HepG2 (cell line): Measurements from ENCODE around the gene PTPRN. TPM values are rescaled to one million over a fixed set of nuclear protein-coding genes. Genes with fewer than 3 reads are reported as not detected.
A peak's percentile ranks its signal among the peaks of the same experiment; 100 is the strongest.

ENCODE experiments used
- CREM ChIP-seq, 2 experiments: sonication (generic) in 1 of 2; formaldehyde crosslinking in 1 of 2; IDR thresholded peaks; 2 replicates each; pipeline versions ENCODE4 v1.4.0 to v1.6.1; 2016 to 2020; ENCODE audit warnings: antibody characterized with exemption in 1 of 2, mild to moderate bottlenecking in 1 of 2, missing genetic modification reagents in 1 of 2
- HIVEP1 ChIP-seq: sonication (generic); formaldehyde crosslinking; IDR thresholded peaks from 2 replicates; pipeline ENCODE4 v1.4.0; 2020; ENCODE audit warnings: mild to moderate bottlenecking, missing genetic modification reagents
- HOXA7 ChIP-seq: sonication (generic); formaldehyde crosslinking; IDR thresholded peaks from 2 replicates; pipeline ENCODE4 v1.8.1; 2022; ENCODE audit warnings: mild to moderate bottlenecking, missing genetic modification reagents, moderate library complexity
- KDM6A ChIP-seq: IDR thresholded peaks from 2 replicates; pipeline ENCODE4 v1.6.1; 2016; ENCODE audit warnings: low read depth
- RXRA ChIP-seq: sonication (generic); formaldehyde crosslinking; IDR thresholded peaks from 2 replicates; pipeline ENCODE4 v1.5.1; 2020; ENCODE audit warnings: missing genetic modification reagents
- RXRB ChIP-seq: IDR thresholded peaks from 2 replicates; pipeline ENCODE4 v1.6.1; 2016; ENCODE audit warnings: borderline replicate concordance, missing genetic modification reagents, missing compliant biosample characterization
- SOX13 ChIP-seq, 3 experiments: fragments of 450-650 bp in 1 of 3; sonication (generic) in 1 of 3; formaldehyde crosslinking in 1 of 3; IDR thresholded peaks in 2 of 3; conservative IDR thresholded peaks in 1 of 3; 2 replicates each; pipeline versions ENCODE4 v1.5.0 to v1.6.1; 2016 to 2020; ENCODE audit warnings: antibody characterized with exemption in 1 of 3, mild to moderate bottlenecking in 1 of 3, missing compliant biosample characterization in 1 of 3, missing genetic modification reagents in 1 of 3, moderate library complexity in 1 of 3
- TMF1 ChIP-seq: sonication (generic); formaldehyde crosslinking; IDR thresholded peaks from 2 replicates; pipeline ENCODE4 v1.8.1; 2022; ENCODE audit warnings: low read depth, missing genetic modification reagents
- ZNF101 ChIP-seq: sonication (generic); formaldehyde crosslinking; IDR thresholded peaks from 2 replicates; pipeline ENCODE4 v1.4.0; 2020; ENCODE audit warnings: mild to moderate bottlenecking, low read depth, missing genetic modification reagents, borderline replicate concordance
- ZNF225 ChIP-seq: sonication (generic); formaldehyde crosslinking; IDR thresholded peaks from 2 replicates; pipeline ENCODE4 v1.4.0; 2020; ENCODE audit warnings: mild to moderate bottlenecking, missing genetic modification reagents
- ZNF24 ChIP-seq: fragments of 450-650 bp; IDR thresholded peaks from 2 replicates; pipeline ENCODE4 v1.6.1; 2017; ENCODE audit warnings: antibody characterized with exemption, mild to moderate bottlenecking
- ZNF253 ChIP-seq: sonication (generic); formaldehyde crosslinking; IDR thresholded peaks from 2 replicates; pipeline ENCODE4 v1.8.0; 2022; ENCODE audit warnings: mild to moderate bottlenecking, missing genetic modification reagents, borderline replicate concordance
- ZNF337 ChIP-seq: sonication (generic); formaldehyde crosslinking; IDR thresholded peaks from 2 replicates; pipeline ENCODE4 v1.5.1; 2020; ENCODE audit warnings: missing genetic modification reagents, low read depth, mild to moderate bottlenecking, borderline replicate concordance
- ZNF557 ChIP-seq: sonication (generic); formaldehyde crosslinking; IDR thresholded peaks from 2 replicates; pipeline ENCODE4 v1.4.0; 2020; ENCODE audit warnings: missing genetic modification reagents
- ZNF577 ChIP-seq: sonication (generic); formaldehyde crosslinking; IDR thresholded peaks from 2 replicates; pipeline ENCODE4 v1.4.0; 2020; ENCODE audit warnings: mild to moderate bottlenecking, low read depth, missing genetic modification reagents, borderline replicate concordance
- ZNF598 ChIP-seq: sonication (generic); formaldehyde crosslinking; IDR thresholded peaks from 2 replicates; pipeline ENCODE4 v1.5.1; 2020; ENCODE audit warnings: mild to moderate bottlenecking, missing genetic modification reagents, borderline replicate concordance
- ZNF616 ChIP-seq: sonication (generic); formaldehyde crosslinking; IDR thresholded peaks from 2 replicates; pipeline ENCODE4 v1.5.0; 2020; ENCODE audit warnings: low read depth, mild to moderate bottlenecking, missing genetic modification reagents
- ZNF746 ChIP-seq: sonication (generic); formaldehyde crosslinking; IDR thresholded peaks from 2 replicates; pipeline ENCODE4 v1.8.0; 2022; ENCODE audit warnings: mild to moderate bottlenecking, missing genetic modification reagents
- ZNF816 ChIP-seq: sonication (generic); formaldehyde crosslinking; IDR thresholded peaks from 2 replicates; pipeline ENCODE4 v1.8.0; 2022; ENCODE audit warnings: missing genetic modification reagents, mild to moderate bottlenecking, borderline replicate concordance
- ZNF883 ChIP-seq: sonication (generic); formaldehyde crosslinking; IDR thresholded peaks from 2 replicates; pipeline ENCODE4 v1.5.1; 2020; ENCODE audit warnings: mild to moderate bottlenecking, missing genetic modification reagents; ENCODE audit errors: not compliant biosample characterization
- ZSCAN31 ChIP-seq: sonication (generic); formaldehyde crosslinking; IDR thresholded peaks from 2 replicates; pipeline ENCODE4 v1.5.0; 2020; ENCODE audit warnings: low read depth, mild to moderate bottlenecking, missing genetic modification reagents
- polyA plus RNA-seq, 8 experiments: library from polyadenylated mRNA; depleted of rRNA in 3 of 8; stranded (reverse) in 7 of 8; unstranded in 1 of 8; fragments of >200 nt; fragmentation: Illumina TruSeq in 4 of 8; extraction: Trizol in 4 of 8; gene quantifications; 2 replicates each; pipeline versions ENCODE4 v1.2.1 to v1.2.3, GENCODE V29; 2011 to 2016; ENCODE audit warnings: low read depth in 4 of 8, missing spikeins in 1 of 8, mixed read lengths in 1 of 8; ENCODE audit not compliant: insufficient read depth in 1 of 8
- total RNA-seq, 5 experiments: library from RNA; depleted of rRNA; stranded (reverse); fragments of >200 nt; fragmentation: Illumina TruSeq; extraction: Trizol; gene quantifications; 2 replicates each; pipeline ENCODE4 v1.2.3, GENCODE V29; 2016; ENCODE audit warnings: low read depth in 1 of 5
- TF ChIP-seq, protein P1 (sequence below): sonication (generic); formaldehyde crosslinking; IDR thresholded peaks from 2 replicates; pipeline ENCODE4 v1.9.0; 2021; ENCODE audit warnings: missing genetic modification reagents, mild to moderate bottlenecking, borderline replicate concordance
- TF ChIP-seq, protein P2 (sequence below): sonication (generic); formaldehyde crosslinking; IDR thresholded peaks from 2 replicates; pipeline ENCODE4 v1.4.0; 2020; ENCODE audit warnings: missing genetic modification reagents
- TF ChIP-seq, protein P3 (sequence below): sonication (generic); formaldehyde crosslinking; IDR thresholded peaks from 2 replicates; pipeline ENCODE4 v1.8.1; 2023; ENCODE audit warnings: mild to moderate bottlenecking, missing genetic modification reagents

The PTPRN gene
- total and polyA plus RNA-seq, 2 of the 13 experiments (the other 11 are each of a cell fraction or from before 2014, with no cell fraction given): 0.26 TPM; not detected in 1

DNA sequence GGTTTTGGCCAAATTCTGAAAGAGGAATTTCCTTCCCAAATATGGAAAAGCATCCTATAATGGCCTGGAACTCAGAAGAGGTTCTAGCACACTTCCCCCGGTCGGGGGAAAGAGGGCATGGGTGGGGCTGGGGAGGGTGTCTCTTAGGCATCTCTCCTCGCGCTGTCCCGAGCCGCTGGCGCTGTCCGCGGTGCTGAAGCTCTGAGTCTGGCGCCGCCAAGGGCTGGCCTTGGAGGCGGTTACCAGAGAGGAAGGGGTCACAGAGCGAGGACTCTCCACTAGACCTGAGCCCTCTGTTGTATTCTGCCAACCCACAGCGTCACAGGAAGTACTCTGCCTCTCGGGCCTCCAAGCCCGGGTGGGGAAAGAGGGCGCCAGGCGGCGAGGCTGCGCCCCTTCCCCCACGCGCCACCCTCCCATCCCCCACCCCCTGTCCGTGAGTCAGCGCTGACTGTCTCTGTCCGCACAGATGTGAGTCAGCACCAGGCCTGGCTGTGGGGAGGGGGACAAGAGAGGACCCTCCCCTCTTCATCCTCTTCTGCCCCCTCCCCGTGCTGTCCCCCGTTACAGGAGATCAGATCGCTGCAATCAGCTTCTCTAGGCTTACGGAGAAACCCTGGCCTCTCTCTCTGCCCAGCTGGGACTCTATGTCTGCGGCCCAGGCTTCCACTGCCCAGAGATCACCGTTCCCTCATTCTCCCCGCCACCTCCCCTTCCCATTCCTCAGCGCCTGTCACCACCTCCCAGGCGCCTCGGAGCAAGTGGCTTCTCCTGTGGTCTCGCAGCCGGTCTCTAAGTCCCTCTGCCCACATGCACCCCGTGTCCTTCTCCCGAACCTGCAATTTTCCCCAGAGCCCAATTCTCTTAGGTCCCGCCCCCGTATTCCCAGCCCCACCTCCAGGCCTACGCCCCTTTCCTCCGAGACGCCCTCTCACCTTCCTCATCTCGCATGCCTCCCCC is 779 bp downstream of the PTPRN start (continued):
- peak; percentile 43; the same call in 1 of the 2 replicates for TF ChIP-seq ZNF746
- no peak for TF ChIP-seq ZNF337 (CRISPR knock-in tag)
- TF ChIP-seq ZNF253 (CRISPR knock-in tag): peak; percentile 87; the same call in 1 of the 2 replicates
- peak; percentile 81 for TF ChIP-seq ZNF883 (CRISPR knock-in tag)
- TF ChIP-seq ZNF816 (CRISPR knock-in tag): peak; percentile 64; the same call in 1 of the 2 replicates
- TF ChIP-seq SOX13 (IDR thresholded peaks at IDR 0.05): no peak
- TF ChIP-seq SOX13 (CRISPR knock-in tag; conservative IDR thresholded peaks at IDR 0.05 in 1 of 2, IDR thresholded peaks at IDR 0.05 in 1 of 2): peak in 1 of 2 experiments; percentile 73; a peak in 2 of 4 replicates
- no peak for TF ChIP-seq CREM (IDR thresholded peaks at IDR 0.05)
- no peak for TF ChIP-seq CREM (CRISPR knock-in tag; IDR thresholded peaks at IDR 0.05)
- 0 out of 2 replicates have a peak, but pooled peaks have one; percentile 94 for TF ChIP-seq ZNF577 (CRISPR knock-in tag)
- TF ChIP-seq, protein P1, sequence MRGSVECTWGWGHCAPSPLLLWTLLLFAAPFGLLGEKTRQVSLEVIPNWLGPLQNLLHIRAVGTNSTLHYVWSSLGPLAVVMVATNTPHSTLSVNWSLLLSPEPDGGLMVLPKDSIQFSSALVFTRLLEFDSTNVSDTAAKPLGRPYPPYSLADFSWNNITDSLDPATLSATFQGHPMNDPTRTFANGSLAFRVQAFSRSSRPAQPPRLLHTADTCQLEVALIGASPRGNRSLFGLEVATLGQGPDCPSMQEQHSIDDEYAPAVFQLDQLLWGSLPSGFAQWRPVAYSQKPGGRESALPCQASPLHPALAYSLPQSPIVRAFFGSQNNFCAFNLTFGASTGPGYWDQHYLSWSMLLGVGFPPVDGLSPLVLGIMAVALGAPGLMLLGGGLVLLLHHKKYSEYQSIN (CRISPR knock-in tag): peak; percentile 90; the same call in 1 of the 2 replicates
- peak; percentile 74; the same call in 1 of the 2 replicates for TF ChIP-seq ZNF101 (CRISPR knock-in tag)
- no peak for TF ChIP-seq RXRA
- peak; percentile 81; the same call in 1 of the 2 replicates for TF ChIP-seq ZNF225 (CRISPR knock-in tag)
- TF ChIP-seq ZSCAN31: peak; percentile 92; the same call in 1 of the 2 replicates
- TF ChIP-seq RXRB (CRISPR knock-in tag): peak; percentile 82; the same call in 1 of the 2 replicates
- TF ChIP-seq, protein P2, sequence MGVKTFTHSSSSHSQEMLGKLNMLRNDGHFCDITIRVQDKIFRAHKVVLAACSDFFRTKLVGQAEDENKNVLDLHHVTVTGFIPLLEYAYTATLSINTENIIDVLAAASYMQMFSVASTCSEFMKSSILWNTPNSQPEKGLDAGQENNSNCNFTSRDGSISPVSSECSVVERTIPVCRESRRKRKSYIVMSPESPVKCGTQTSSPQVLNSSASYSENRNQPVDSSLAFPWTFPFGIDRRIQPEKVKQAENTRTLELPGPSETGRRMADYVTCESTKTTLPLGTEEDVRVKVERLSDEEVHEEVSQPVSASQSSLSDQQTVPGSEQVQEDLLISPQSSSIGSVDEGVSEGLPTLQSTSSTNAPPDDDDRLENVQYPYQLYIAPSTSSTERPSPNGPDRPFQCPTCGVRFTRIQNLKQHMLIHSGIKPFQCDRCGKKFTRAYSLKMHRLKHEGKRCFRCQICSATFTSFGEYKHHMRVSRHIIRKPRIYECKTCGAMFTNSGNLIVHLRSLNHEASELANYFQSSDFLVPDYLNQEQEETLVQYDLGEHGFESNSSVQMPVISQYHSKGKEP: peak; percentile 99
- peak; percentile 86; the same call in 1 of the 2 replicates for TF ChIP-seq TMF1 (CRISPR knock-in tag)
- TF ChIP-seq ZNF557 (CRISPR knock-in tag): peak; percentile 99
- TF ChIP-seq HIVEP1: peak; percentile 58; the same call in 1 of the 2 replicates
- TF ChIP-seq, protein P3, sequence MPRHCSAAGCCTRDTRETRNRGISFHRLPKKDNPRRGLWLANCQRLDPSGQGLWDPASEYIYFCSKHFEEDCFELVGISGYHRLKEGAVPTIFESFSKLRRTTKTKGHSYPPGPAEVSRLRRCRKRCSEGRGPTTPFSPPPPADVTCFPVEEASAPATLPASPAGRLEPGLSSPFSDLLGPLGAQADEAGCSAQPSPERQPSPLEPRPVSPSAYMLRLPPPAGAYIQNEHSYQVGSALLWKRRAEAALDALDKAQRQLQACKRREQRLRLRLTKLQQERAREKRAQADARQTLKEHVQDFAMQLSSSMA: peak; percentile 25; the same call in 1 of the 2 replicates
- peak; percentile 92; the same call in 1 of the 2 replicates for TF ChIP-seq HOXA7 (CRISPR knock-in tag)
- TF ChIP-seq ZNF24: no peak
- TF ChIP-seq ZNF616 (CRISPR knock-in tag): peak; percentile 78; the same call in 1 of the 2 replicates
- TF ChIP-seq ZNF598 (CRISPR knock-in tag): no peak
- no peak for TF ChIP-seq KDM6A (CRISPR knock-in tag)
